ENCODE measurements around the gene CEP192. TPM values are rescaled to one million over a fixed set of nuclear protein-coding genes. Genes with fewer than 3 reads are reported as not detected.

CEP192 gene
- total and polyA plus RNA-seq, 8 donors: 6.7 to 21.7 (median 14.0) TPM

DNA sequence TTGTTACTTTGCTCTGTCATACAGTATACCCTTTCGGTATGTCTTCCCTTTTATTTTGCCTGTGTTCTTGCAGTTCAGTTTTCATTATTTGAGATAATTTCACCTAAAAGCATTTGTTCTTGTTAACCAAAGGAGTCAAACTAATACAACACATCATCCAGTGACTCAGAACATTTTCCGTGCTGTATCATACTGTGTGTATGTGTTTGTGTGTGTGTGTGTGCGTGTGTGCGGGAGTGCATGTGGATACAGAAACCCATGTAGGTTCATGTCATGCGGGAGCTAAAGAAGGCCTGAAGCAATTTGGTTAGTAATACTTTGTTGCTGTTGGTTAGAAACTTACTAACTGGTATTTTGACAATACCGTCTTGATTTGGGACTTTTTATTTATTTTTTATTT, 60.0 kb downstream of the CEP192 start:
- FAIRE-seq: no peak
- Histone ChIP-seq H3K36me3 (peaks cover 0 to 53% (median 7%) of the 10 kb centered on the region in 3 donors), H3K4me1 (no peaks in the 10 kb centered on the region), H3K4me3 (no peak overlapping the region), H3K27me3 (no peaks in the 10 kb centered on the region), H3K9me3 (no peaks in the 10 kb centered on the region), H3K27ac (no peak overlapping the region)
- WGBS, 2 donors: 98% methylated on average over 6 of the region's 6 CpGs
- TF ChIP-seq, protein P1, sequence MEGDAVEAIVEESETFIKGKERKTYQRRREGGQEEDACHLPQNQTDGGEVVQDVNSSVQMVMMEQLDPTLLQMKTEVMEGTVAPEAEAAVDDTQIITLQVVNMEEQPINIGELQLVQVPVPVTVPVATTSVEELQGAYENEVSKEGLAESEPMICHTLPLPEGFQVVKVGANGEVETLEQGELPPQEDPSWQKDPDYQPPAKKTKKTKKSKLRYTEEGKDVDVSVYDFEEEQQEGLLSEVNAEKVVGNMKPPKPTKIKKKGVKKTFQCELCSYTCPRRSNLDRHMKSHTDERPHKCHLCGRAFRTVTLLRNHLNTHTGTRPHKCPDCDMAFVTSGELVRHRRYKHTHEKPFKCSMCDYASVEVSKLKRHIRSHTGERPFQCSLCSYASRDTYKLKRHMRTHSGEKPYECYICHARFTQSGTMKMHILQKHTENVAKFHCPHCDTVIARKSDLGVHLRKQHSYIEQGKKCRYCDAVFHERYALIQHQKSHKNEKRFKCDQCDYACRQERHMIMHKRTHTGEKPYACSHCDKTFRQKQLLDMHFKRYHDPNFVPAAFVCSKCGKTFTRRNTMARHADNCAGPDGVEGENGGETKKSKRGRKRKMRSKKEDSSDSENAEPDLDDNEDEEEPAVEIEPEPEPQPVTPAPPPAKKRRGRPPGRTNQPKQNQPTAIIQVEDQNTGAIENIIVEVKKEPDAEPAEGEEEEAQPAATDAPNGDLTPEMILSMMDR (IDR thresholded peaks at IDR 0.05): no peak
- DNase-seq: no peak
- ATAC-seq: no peak
- intact Hi-C loops (cut with DNase I): no loop called here

DNA sequence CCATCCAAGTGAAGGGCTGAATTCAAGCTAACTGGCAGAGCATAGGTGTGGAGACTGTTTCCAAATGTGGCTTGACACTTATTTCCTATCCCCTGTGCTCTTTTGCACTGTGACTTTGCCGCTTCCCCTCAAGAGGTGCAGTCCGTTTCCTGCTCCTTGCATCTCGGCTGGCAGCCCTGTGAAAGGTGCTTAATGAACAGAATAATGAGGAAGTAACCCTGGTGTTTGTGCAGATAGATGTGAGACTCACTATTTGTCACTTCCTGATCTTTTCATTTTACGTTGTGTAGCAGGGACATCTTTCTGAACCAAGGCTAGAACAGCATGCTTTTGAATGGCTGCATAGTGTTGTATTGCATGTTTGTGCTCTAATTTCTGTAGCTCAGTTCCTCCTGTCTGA, 60.8 kb downstream of the CEP192 start:
- intact Hi-C loops (cut with DNase I): no loop called here
- Histone ChIP-seq H3K4me3 (no peak overlapping the region), H3K27ac (no peak overlapping the region), H3K9me3 (no peaks in the 10 kb centered on the region), H3K27me3 (no peaks in the 10 kb centered on the region), H3K36me3 (peaks cover 0 to 59% (median 10%) of the 10 kb centered on the region in 3 donors), H3K4me1 (no peaks in the 10 kb centered on the region)
- FAIRE-seq (no peak), ATAC-seq (no peak), DNase-seq (no peak)
- TF ChIP-seq, protein P1 (IDR thresholded peaks at IDR 0.05): no peak
- 89 to 92% methylated on average over 4 of the region's 4 CpGs for WGBS, 2 donors

DNA sequence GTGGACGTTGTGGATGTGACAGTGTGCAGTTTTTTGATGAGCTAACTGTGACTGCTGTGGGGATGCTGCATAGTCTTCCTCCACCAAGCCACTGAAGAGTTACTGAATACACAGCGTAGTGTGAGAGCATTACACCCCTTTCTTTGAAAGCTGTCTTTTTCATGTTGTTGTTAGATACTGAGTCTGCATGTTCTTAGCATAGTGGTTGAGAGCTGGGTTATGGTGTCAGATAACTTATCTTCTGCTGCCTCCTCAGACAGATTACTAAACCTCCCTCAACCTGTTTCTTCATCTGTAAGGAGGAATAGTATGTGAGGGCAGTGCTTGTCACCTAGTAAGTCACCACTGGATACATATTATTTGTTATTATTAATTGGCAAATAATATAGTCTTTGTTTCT, 63.2 kb downstream of the CEP192 start:
- DNase-seq (no peak), FAIRE-seq (no peak), ATAC-seq (no peak)
- Histone ChIP-seq H3K9me3 (no peaks in the 10 kb centered on the region), H3K27me3 (no peaks in the 10 kb centered on the region), H3K27ac (no peak overlapping the region), H3K4me3 (no peak overlapping the region), H3K36me3 (peaks cover 3 to 61% (median 10%) of the 10 kb centered on the region in 3 donors), H3K4me1 (no peaks in the 10 kb centered on the region)
- WGBS, 2 donors: 89 to 90% methylated on average over 2 of the region's 2 CpGs
- intact Hi-C loops (cut with DNase I): no loop called here
- TF ChIP-seq, protein P1 (IDR thresholded peaks at IDR 0.05): no peak

- FAIRE-seq: no peak
- TF ChIP-seq, protein P1 (IDR thresholded peaks at IDR 0.05): no peak
Measured at GRCh38 chr18:13061630-13062189, 70.5 kb downstream of the CEP192 start.

DNA sequence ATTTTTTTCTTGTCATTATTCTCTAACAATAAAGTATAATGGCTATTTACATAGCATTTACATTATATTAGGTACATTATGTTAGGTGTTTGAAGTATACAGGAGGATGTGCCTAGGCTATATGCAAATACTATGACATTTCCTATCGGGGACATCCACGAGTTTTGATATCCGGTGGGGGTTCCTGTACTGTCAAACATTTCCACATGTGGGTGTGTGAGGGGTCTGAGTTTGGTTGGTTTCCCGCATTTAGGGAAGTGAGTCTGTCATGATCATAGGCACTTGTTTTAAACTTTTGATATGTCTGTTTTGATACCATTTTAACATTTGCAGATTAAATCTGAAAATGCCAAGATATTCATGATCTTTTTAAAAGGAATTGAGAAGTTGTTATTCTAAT, 76.0 kb downstream of the CEP192 start:
- H3K36me3 ChIP-seq: peaks cover 0 to 45% (median 0%) of the 10 kb centered on the region in 3 donors
- DNase-seq (no peak), ATAC-seq (no peak), FAIRE-seq (no peak)
- no peaks in the 10 kb centered on the region for H3K9me3 ChIP-seq
- no peaks in the 10 kb centered on the region for H3K27me3 ChIP-seq
- no peak overlapping the region for H3K27ac ChIP-seq
- WGBS, 2 donors: 70 to 91% methylated on average over 4 of the region's 4 CpGs
- H3K4me3 ChIP-seq: no peak overlapping the region
- TF ChIP-seq, protein P1 (IDR thresholded peaks at IDR 0.05): no peak
- intact Hi-C loops (cut with DNase I): no loop called here
- no peaks in the 10 kb centered on the region for H3K4me1 ChIP-seq

More at GRCh38 chr18:13061630-13062189, 70.5 kb downstream of the CEP192 start:
- DNase-seq (no peak), ATAC-seq (no peak)
- Histone ChIP-seq H3K9me3 (no peaks in the 10 kb centered on the region), H3K36me3 (peaks cover 0 to 17% (median 5%) of the 10 kb centered on the region in 3 donors), H3K27me3 (no peaks in the 10 kb centered on the region), H3K4me1 (no peaks in the 10 kb centered on the region), H3K4me3 (no peak overlapping the region), H3K27ac (no peak overlapping the region)
- WGBS, 2 donors: 93 to 95% methylated on average over 4 of the region's 4 CpGs
- intact Hi-C loops (cut with DNase I): no loop called here

All from pancreas (tissue), 10 donors.